DND-41 (cell line): ENCODE data around the gene TAS2R3.

Experiments
- ATAC-seq: fragments of 200-7000 bp; cut with Tn5 transposase; 3 replicates; pipeline ENCODE4 v1.9.1; 2021; ENCODE audit warnings: low read depth; ENCODE audit not compliant: insufficient read depth
- DNase-seq: peaks from one replicate; pipeline ENCODE4 v3.0.0-alpha.2; 2020
- H2AFZ ChIP-seq: 2 replicates; pipeline ENCODE4 v1.6.0; 2012; ENCODE audit warnings: low read depth, low read length
- H3K27ac ChIP-seq: 2 replicates; pipeline ENCODE4 v1.5.1; 2012; ENCODE audit warnings: low read length, inconsistent platforms
- H3K27me3 ChIP-seq: fragments of 200-600 bp; sonication (generic); 2 replicates; pipeline ENCODE4 v1.6.0; 2012; ENCODE audit warnings: low read length, mild to moderate bottlenecking, inconsistent platforms; ENCODE audit not compliant: insufficient read depth, poor library complexity
- H3K36me3 ChIP-seq: 2 replicates; pipeline ENCODE4 v1.5.1; 2012; ENCODE audit warnings: low read length, inconsistent platforms; ENCODE audit not compliant: insufficient read depth
- H3K4me1 ChIP-seq: 2 replicates; pipeline ENCODE4 v1.5.1; 2012; ENCODE audit warnings: mild to moderate bottlenecking, low read length; ENCODE audit not compliant: insufficient read depth
- H3K4me2 ChIP-seq: 2 replicates; pipeline ENCODE4 v1.6.0; 2012; ENCODE audit warnings: mild to moderate bottlenecking, moderate library complexity, low read length, inconsistent platforms; ENCODE audit not compliant: insufficient read depth
- H3K4me3 ChIP-seq, 2 experiments: fragments of 200-600 bp in 1 of 2; shearing (Covaris generic) in 1 of 2; 2 replicates each; pipeline ENCODE4 v1.5.1; 2012 to 2016; ENCODE audit warnings: inconsistent platforms in 2 of 2, low read length in 2 of 2, mild to moderate bottlenecking in 2 of 2, low read depth in 1 of 2, moderate library complexity in 1 of 2
- H3K79me2 ChIP-seq: 2 replicates; pipeline ENCODE4 v1.6.0; 2012; ENCODE audit warnings: low read length, inconsistent platforms; ENCODE audit not compliant: insufficient read depth
- H3K9ac ChIP-seq: 2 replicates; pipeline ENCODE4 v1.6.0; 2012; ENCODE audit warnings: low read depth, mild to moderate bottlenecking, inconsistent platforms, low read length, moderate library complexity
- H3K9me3 ChIP-seq: 2 replicates; pipeline ENCODE4 v1.5.1; 2012; ENCODE audit warnings: low read length, moderate library complexity, mild to moderate bottlenecking, inconsistent platforms; ENCODE audit not compliant: insufficient read depth, severe bottlenecking
- H4K20me1 ChIP-seq: 2 replicates; pipeline ENCODE4 v1.6.0; 2012; ENCODE audit warnings: low read length; ENCODE audit not compliant: insufficient read depth
- EZH2 ChIP-seq: IDR thresholded peaks from 3 replicates; pipeline ENCODE4 v1.6.1; 2012; ENCODE audit warnings: borderline replicate concordance, low read depth, mild to moderate bottlenecking, moderate library complexity, low read length, inconsistent platforms; ENCODE audit not compliant: severe bottlenecking
- TF ChIP-seq, protein P1 (sequence below): IDR thresholded peaks from 2 replicates; pipeline ENCODE4 v1.5.1; 2012; ENCODE audit warnings: borderline replicate concordance, low read length, moderate library complexity, mild to moderate bottlenecking; ENCODE audit not compliant: poor library complexity, severe bottlenecking; ENCODE audit errors: extremely low read depth

Gene TAS2R3

DNA sequence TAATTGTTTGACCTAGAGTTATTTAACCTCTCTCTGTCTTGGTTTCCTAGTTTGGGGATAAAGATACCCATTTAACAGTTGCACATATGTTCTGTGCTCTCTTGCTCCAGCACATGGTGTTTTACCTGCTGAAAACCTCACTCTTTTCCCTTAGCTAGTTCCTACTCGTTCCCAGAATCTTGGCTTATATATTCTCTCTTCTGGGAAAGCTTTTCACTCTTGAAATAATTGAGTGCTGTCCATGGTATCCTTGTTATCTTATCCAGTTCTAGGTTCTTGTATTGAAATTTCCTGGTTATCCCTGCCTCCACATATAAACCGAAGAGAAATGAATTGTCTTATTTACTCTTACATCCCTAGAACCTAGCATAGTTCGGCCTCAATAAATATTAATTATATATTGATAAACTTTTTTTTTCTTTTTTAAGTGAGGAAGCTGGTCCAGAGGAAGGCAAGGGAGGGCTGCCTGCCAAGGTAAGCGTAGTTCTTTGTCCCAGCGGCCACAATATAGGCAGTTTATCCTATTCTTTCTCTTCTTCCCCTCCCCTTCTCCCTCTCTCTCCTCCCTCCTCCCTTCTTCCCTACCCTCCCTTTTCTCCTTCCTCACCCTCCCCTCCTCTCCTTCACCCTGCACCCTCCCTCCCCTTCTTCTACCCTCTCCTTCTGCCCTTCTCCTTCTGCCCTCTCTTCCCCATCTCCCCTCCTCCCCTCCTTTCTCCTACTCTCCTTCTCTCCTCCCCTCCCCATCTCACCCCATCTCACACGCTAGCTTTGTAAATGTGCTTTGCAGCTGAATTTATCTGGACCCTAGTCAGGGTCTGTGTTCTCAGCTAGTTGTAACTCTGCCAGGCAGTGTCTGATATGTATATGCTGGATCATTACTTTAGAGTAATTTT lies 47.9 kb upstream of the TAS2R3 start:
- no peaks in the 10 kb centered on the region for H3K27me3 ChIP-seq
- no peak overlapping the region for H3K4me2 ChIP-seq
- no peaks in the 10 kb centered on the region for H4K20me1 ChIP-seq
- H3K4me1 ChIP-seq, result no peaks in the 10 kb centered on the region
- no peak for ATAC-seq
- H3K79me2 ChIP-seq, result no peaks in the 10 kb centered on the region
- H3K27ac ChIP-seq, result no peak overlapping the region
- no peak for TF ChIP-seq EZH2
- TF ChIP-seq, protein P1, sequence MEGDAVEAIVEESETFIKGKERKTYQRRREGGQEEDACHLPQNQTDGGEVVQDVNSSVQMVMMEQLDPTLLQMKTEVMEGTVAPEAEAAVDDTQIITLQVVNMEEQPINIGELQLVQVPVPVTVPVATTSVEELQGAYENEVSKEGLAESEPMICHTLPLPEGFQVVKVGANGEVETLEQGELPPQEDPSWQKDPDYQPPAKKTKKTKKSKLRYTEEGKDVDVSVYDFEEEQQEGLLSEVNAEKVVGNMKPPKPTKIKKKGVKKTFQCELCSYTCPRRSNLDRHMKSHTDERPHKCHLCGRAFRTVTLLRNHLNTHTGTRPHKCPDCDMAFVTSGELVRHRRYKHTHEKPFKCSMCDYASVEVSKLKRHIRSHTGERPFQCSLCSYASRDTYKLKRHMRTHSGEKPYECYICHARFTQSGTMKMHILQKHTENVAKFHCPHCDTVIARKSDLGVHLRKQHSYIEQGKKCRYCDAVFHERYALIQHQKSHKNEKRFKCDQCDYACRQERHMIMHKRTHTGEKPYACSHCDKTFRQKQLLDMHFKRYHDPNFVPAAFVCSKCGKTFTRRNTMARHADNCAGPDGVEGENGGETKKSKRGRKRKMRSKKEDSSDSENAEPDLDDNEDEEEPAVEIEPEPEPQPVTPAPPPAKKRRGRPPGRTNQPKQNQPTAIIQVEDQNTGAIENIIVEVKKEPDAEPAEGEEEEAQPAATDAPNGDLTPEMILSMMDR, result no peak
- H2AFZ ChIP-seq, result no peak overlapping the region
- no peaks in the 10 kb centered on the region for H3K9me3 ChIP-seq
- H3K4me3 ChIP-seq, result no peak overlapping the region
- H3K9ac ChIP-seq, result no peak overlapping the region
- H3K36me3 ChIP-seq, result no peaks in the 10 kb centered on the region
- DNase-seq, result no peak

DNA sequence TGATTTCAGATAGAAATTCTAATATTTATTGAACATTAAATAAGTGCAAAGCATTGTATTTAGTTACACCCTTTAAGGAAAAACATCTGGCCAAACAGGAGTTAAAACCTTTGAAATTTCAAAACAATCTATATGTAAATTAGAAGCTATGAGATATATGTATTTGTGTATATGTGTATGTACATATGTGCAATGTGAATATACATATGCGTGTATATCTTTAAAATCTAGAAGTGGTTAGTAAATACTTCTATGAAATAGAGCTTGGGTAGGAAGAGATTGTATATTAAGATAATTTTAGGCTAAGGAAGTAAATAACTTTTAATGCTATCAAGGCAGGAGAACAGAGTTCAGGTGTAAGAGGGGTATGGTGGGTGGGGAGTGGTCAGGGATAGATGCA lies 46.4 kb upstream of the TAS2R3 start:
- H3K79me2 ChIP-seq, result no peaks in the 10 kb centered on the region
- H3K9ac ChIP-seq, result no peak overlapping the region
- no peak for ATAC-seq
- no peak overlapping the region for H3K4me2 ChIP-seq
- H3K4me3 ChIP-seq, result no peak overlapping the region
- no peaks in the 10 kb centered on the region for H4K20me1 ChIP-seq
- H3K36me3 ChIP-seq, result no peaks in the 10 kb centered on the region
- no peaks in the 10 kb centered on the region for H3K9me3 ChIP-seq
- no peak for DNase-seq
- H3K4me1 ChIP-seq, result no peaks in the 10 kb centered on the region
- no peak overlapping the region for H3K27ac ChIP-seq
- TF ChIP-seq, protein P1, result no peak
- no peak for TF ChIP-seq EZH2
- no peaks in the 10 kb centered on the region for H3K27me3 ChIP-seq
- no peak overlapping the region for H2AFZ ChIP-seq

DNA sequence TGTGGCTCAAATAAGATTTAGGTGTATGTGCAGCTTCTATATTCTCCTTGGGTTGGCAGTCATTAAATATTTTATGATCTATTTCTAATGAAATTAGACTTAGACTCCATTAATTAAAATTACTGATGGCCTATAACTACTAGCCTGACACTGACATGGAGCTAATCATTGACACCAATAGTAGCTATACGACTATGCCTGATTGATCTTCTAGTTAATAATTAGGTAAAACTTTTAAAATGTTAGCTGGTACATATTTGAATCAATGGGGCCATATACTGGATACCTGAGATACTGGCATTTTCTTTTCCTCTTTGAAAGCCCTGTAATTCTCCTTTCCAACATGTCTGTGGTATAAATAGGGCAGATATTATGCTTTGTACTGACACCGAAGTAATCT lies 41.4 kb upstream of the TAS2R3 start:
- DNase-seq (no peak), ATAC-seq (no peak)
- H3K4me3 ChIP-seq, result no peak overlapping the region

More for the DNA sequence above, 41.4 kb upstream of the TAS2R3 start:
- H3K27ac ChIP-seq, result no peak overlapping the region
- no peaks in the 10 kb centered on the region for H3K36me3 ChIP-seq
- TF ChIP-seq, protein P1, result no peak
- no peak for TF ChIP-seq EZH2
- H4K20me1 ChIP-seq, result no peaks in the 10 kb centered on the region
- H3K79me2 ChIP-seq, result no peaks in the 10 kb centered on the region
- no peaks in the 10 kb centered on the region for H3K4me1 ChIP-seq
- no peaks in the 10 kb centered on the region for H3K9me3 ChIP-seq
- no peak overlapping the region for H3K9ac ChIP-seq
- no peaks in the 10 kb centered on the region for H3K27me3 ChIP-seq
- no peak overlapping the region for H3K4me2 ChIP-seq
- H2AFZ ChIP-seq, result no peak overlapping the region
